Stomach (tissue), 9 donors: Measurements from ENCODE around the gene TAS2R4. TPM values are rescaled to one million over a fixed set of nuclear protein-coding genes. Genes with fewer than 3 reads are reported as not detected.
"Not testable (repeated sequence)": the region's sequence is repeated elsewhere in the genome, so short reads cannot be mapped to it uniquely, and the experiment has no call there.

Source experiments
- DNase-seq, 2 donors: peaks; one replicate each; pipeline versions ENCODE4 v3.0.0 to v3.0.0-alpha.2; 2013 to 2019
- H3K27ac ChIP-seq, 5 donors: fragments of 200-600 bp in 4 of 5; sonication (generic) in 4 of 5; one replicate each; pipeline ENCODE4 v1.5.1; 2013 to 2019; ENCODE audit warnings: mild to moderate bottlenecking in 1 of 5, moderate library complexity in 1 of 5
- H3K27me3 ChIP-seq, 3 donors: fragments of 200-600 bp; sonication (generic); one replicate each; pipeline ENCODE4 v1.5.1; 2017 to 2019; ENCODE audit warnings: mixed run types in 1 of 3
- H3K36me3 ChIP-seq, 4 donors: fragments of 200-600 bp; sonication (generic); 1 replicate in 3 of 4; 2 replicates in 1 of 4; pipeline ENCODE4 v1.5.1; 2016 to 2019
- H3K4me1 ChIP-seq, 4 donors: fragments of 200-600 bp; sonication (generic); one replicate each; pipeline ENCODE4 v1.5.1; 2016 to 2019
- H3K4me3 ChIP-seq, 4 donors: fragments of 200-600 bp; sonication (generic) in 3 of 4; one replicate each; pipeline ENCODE4 v1.5.1; 2016 to 2019; ENCODE audit warnings: mild to moderate bottlenecking in 1 of 4
- H3K9me3 ChIP-seq, 4 donors: fragments of 200-600 bp; sonication (generic); one replicate each; pipeline ENCODE4 v1.5.1; 2016 to 2019
- CTCF ChIP-seq, 7 experiments: fragments of 450-650 bp in 4 of 7; fragments of 200-600 bp in 3 of 7; sonication (generic) in 3 of 7; IDR thresholded peaks; one replicate each; pipeline ENCODE4 v1.5.1; 2016 to 2019; ENCODE audit warnings: antibody characterized with exemption in 7 of 7, control low read depth in 2 of 7, mild to moderate bottlenecking in 1 of 7
- EP300 ChIP-seq: sonication (generic); formaldehyde crosslinking; IDR thresholded peaks from one replicate; pipeline ENCODE4 v1.6.1; 2017; ENCODE audit warnings: antibody characterized with exemption
- POLR2A ChIP-seq, 4 donors: fragments of 450-650 bp; IDR thresholded peaks; one replicate each; pipeline ENCODE4 v1.6.1; 2016; ENCODE audit warnings: antibody characterized with exemption in 4 of 4, control low read depth in 2 of 4, mild to moderate bottlenecking in 1 of 4, moderate library complexity in 1 of 4
- POLR2AphosphoS5 ChIP-seq, 3 donors: sonication (generic); formaldehyde crosslinking; IDR thresholded peaks; one replicate each; pipeline ENCODE4 v1.6.1; 2016; ENCODE audit warnings: antibody characterized with exemption in 3 of 3
- WGBS, 5 donors: extraction: QIAGEN DNeasy Blood & Tissue Kit in 3 of 5; methylation state at CpG; one replicate each; pipeline versions ENCODE4 v1.1.5 to v1.1.7; 2013 to 2018; 5-methylcytosine and 5-hydroxymethylcytosine counted together
- intact Hi-C: fragments of 100-400 bp; cut with DNase I; formaldehyde crosslinking; loops from one replicate; pipeline ENCODE4 v1.15.1; 2023; ENCODE audit warnings: low total_unique reads
- polyA plus RNA-seq, 3 donors: library from polyadenylated mRNA; stranded (reverse); fragments of 200-250 nt; gene quantifications; one replicate each; pipeline ENCODE4 v1.2.3, GENCODE V29; 2013
- total RNA-seq, 5 donors: library from RNA; depleted of rRNA; stranded (reverse); fragments of >200 nt; gene quantifications; one replicate each; pipeline versions ENCODE4 v1.1.0 to v1.2.3, GENCODE V29; 2014 to 2016
- donor health status: healthy with polysubstance abuse.
- donor health status: Bipolar disorder and iron deficiency.
- donor health status: healthy.

Gene TAS2R4
- total and polyA plus RNA-seq, 8 donors, result 0.23 to 3.7 (median 1.0) TPM; not detected in 3

GRCh38 chr7:141763797-141764196 is 12.7 kb upstream of the TAS2R4 start, which contains the start of gene TAS2R3:
TAS2R3 (plus strand) TSS chr7:141764097; CDS start chr7:141764159, 62 bp downstream.
- DNase-seq, result no peak
- Histone ChIP-seq H3K27me3 (no peaks in the 10 kb centered on the region), H3K4me3 (no peak within 1 kb of the TSS), H3K27ac (no peak within 1 kb of the TSS), H3K36me3 (peaks cover 0 to 67% (median 60%) of the 10 kb centered on the region in 4 donors), H3K9me3 (no peaks in the 10 kb centered on the region), H3K4me1 (no peaks in the 10 kb centered on the region)
- intact Hi-C loops, result no loop called here
- no peak for TF ChIP-seq CTCF (IDR thresholded peaks at IDR 0.05)
- no peak for TF ChIP-seq EP300
- TF ChIP-seq POLR2A (IDR thresholded peaks at IDR 0.05), result no peak
- no peak for TF ChIP-seq POLR2AphosphoS5 (IDR thresholded peaks at IDR 0.05)
- 83 to 97% (median 96%) methylated on average over 3 of the region's 3 CpGs for WGBS, 5 donors

GRCh38 chr7:141770083-141770583 is 6.3 kb upstream of the TAS2R4 start:
- H3K36me3 ChIP-seq, H3K4me1 ChIP-seq, H3K9me3 ChIP-seq, H3K4me3 ChIP-seq, H3K27ac ChIP-seq, intact Hi-C loops, DNase-seq, H3K27me3 ChIP-seq: not testable (repeated sequence)
- 95 to 100% (median 98%) methylated on average over 3 of the region's 3 CpGs for WGBS, 5 donors

- TF ChIP-seq CTCF (IDR thresholded peaks at IDR 0.05) (peak in 5 of 7 experiments; percentile 33 to 59 (median 48)), POLR2A (IDR thresholded peaks at IDR 0.05) (no peak)
These were observed 9.5 kb downstream of the TAS2R4 start for GRCh38 chr7:141785706-141786552.

GRCh38 chr7:141788296-141788695 is 11.8 kb downstream of the TAS2R4 start:
- intact Hi-C loops, result no loop called here
- Histone ChIP-seq H3K27me3 (no peaks in the 10 kb centered on the region), H3K27ac (no peak overlapping the region), H3K36me3 (peaks cover 0 to 31% (median 22%) of the 10 kb centered on the region in 4 donors), H3K4me1 (no peaks in the 10 kb centered on the region), H3K9me3 (no peaks in the 10 kb centered on the region), H3K4me3 (no peak overlapping the region)
- TF ChIP-seq CTCF (IDR thresholded peaks at IDR 0.05), result no peak
- no peak for TF ChIP-seq EP300
- TF ChIP-seq POLR2A (IDR thresholded peaks at IDR 0.05), result no peak
- no peak for TF ChIP-seq POLR2AphosphoS5 (IDR thresholded peaks at IDR 0.05)
- 74 to 82% (median 81%) methylated on average over 2 of the region's 2 CpGs for WGBS, 5 donors
- DNase-seq, result no peak

More at GRCh38 chr7:141785706-141786552, 9.5 kb downstream of the TAS2R4 start:
- intact Hi-C loops, result no loop called here
- H3K36me3 ChIP-seq, result peaks cover 0 to 27% (median 20%) of the 10 kb centered on the region in 4 donors
- DNase-seq, result peak in 1 of 2 donors; percentile 77
- no peaks in the 10 kb centered on the region for H3K27me3 ChIP-seq
- no peaks in the 10 kb centered on the region for H3K9me3 ChIP-seq
- H3K4me3 ChIP-seq, result no peak overlapping the region
- 64 to 76% (median 73%) methylated on average over 13 of the region's 13 CpGs for WGBS, 5 donors
- no peaks in the 10 kb centered on the region for H3K4me1 ChIP-seq
- H3K27ac ChIP-seq, result no peak overlapping the region

- no peaks in the 10 kb centered on the region for H3K9me3 ChIP-seq
These were observed 13.4 kb downstream of the TAS2R4 start, which contains the start of gene TAS2R5 for GRCh38 chr7:141789917-141790316. TAS2R5 (plus strand) TSS chr7:141790217; CDS start chr7:141790362, 145 bp downstream.

More at GRCh38 chr7:141789917-141790316, 13.4 kb downstream of the TAS2R4 start, which contains the start of gene TAS2R5:
- Histone ChIP-seq H3K4me3 (no peak within 1 kb of the TSS), H3K4me1 (no peaks in the 10 kb centered on the region), H3K27ac (no peak within 1 kb of the TSS), H3K27me3 (no peaks in the 10 kb centered on the region), H3K36me3 (peaks cover 0 to 31% (median 24%) of the 10 kb centered on the region in 4 donors)
- intact Hi-C loops, result no loop called here
- no peak for DNase-seq
- WGBS, 5 donors, result 75 to 96% (median 87%) methylated on average over 5 of the region's 5 CpGs
- TF ChIP-seq POLR2AphosphoS5 (IDR thresholded peaks at IDR 0.05) (no peak), POLR2A (IDR thresholded peaks at IDR 0.05) (no peak)
